HG03108 (cell line): ENCODE data around the gene DUSP16.
A peak's percentile ranks its signal among the peaks of the same experiment; 100 is the strongest.
"Not testable (repeated sequence)": the region's sequence is repeated elsewhere in the genome, so short reads cannot be mapped to it uniquely, and the experiment has no call there.

Experiments used
- ATAC-seq: cut with Tn5 transposase; IDR thresholded peaks from one replicate; pipeline ENCODE4 v1.9.1; 2021; ENCODE audit warnings: moderate library complexity; ENCODE audit not compliant: unreplicated experiment

DUSP16 gene, protein sequence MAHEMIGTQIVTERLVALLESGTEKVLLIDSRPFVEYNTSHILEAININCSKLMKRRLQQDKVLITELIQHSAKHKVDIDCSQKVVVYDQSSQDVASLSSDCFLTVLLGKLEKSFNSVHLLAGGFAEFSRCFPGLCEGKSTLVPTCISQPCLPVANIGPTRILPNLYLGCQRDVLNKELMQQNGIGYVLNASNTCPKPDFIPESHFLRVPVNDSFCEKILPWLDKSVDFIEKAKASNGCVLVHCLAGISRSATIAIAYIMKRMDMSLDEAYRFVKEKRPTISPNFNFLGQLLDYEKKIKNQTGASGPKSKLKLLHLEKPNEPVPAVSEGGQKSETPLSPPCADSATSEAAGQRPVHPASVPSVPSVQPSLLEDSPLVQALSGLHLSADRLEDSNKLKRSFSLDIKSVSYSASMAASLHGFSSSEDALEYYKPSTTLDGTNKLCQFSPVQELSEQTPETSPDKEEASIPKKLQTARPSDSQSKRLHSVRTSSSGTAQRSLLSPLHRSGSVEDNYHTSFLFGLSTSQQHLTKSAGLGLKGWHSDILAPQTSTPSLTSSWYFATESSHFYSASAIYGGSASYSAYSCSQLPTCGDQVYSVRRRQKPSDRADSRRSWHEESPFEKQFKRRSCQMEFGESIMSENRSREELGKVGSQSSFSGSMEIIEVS

GRCh38 chr12:12562585-12563261 is at the start of gene DUSP16:
Gene DUSP16 (minus strand): TSS chr12:12562863. CDS start chr12:12521098, 41,765 bp downstream.
- peak; percentile 76 for ATAC-seq

- ATAC-seq = no peak
Observed at GRCh38 chr12:12612358-12612757, 49.7 kb upstream of the DUSP16 start.

DNA sequence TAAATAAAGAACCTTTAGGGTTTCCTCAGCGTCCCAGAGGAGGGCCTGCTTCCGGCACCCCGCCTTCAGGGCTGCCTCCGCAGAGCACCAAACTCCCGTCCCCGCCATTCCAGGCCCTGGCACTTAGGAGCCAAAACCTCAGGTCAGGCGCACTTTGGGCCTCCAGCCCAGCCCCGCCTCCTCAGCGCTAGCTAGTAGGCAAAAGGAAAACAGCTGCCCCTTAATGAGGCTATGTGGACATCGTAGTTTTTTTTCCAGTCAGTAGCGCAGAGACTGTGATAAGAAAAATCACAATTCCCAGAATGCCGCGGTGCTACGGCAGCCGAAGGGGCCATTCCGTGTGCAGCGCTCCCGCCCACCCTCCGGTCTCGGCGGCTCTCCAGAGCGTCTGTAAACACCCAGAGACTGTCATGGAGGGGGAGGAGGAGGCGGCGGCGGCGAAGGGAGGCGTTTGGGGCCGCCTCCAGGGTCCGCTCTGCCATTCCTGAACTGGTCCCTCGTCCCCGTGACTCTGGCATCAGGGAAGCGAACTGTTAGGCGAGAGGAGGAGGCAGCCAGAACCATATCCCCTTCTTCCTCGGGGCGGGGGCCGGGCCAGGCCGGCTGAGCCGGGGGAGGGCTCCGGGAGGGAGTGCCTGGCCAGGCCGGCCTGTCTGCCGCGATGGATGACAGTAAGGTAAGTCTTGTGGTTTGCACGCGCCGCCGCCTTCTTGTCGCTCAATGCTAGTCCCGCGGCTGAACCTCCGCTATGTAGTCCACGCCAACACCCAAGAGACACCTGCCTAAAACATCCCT is 49.0 kb upstream of the DUSP16 start, which contains the start of gene CREBL2:
Gene CREBL2, plus strand, starts transcription at position 365 of the 795 bp plus-strand sequence. Its CDS starts 297 bp downstream, at position 662.
- ATAC-seq = peak; percentile 77

DNA sequence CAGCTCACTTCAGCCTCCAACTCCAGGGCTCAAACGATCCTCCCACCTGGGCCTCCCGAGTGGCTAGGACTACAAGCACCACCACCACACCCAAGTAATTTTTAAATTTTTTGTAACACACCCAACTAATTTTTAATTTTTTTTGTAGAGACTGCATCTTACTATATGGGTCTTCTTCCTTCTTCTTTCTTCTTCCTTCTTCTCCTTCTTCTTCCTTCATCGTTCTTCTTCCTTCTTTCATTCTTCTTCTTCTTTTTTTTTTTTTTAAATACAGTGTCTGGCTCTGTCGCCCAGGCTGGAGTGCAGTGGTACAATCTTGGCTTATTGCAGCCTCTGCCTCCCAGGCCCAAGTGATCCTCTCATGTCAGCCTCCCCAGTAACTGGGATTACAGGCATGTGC is 48.0 kb upstream of the DUSP16 start:
- no peak for ATAC-seq

DNA sequence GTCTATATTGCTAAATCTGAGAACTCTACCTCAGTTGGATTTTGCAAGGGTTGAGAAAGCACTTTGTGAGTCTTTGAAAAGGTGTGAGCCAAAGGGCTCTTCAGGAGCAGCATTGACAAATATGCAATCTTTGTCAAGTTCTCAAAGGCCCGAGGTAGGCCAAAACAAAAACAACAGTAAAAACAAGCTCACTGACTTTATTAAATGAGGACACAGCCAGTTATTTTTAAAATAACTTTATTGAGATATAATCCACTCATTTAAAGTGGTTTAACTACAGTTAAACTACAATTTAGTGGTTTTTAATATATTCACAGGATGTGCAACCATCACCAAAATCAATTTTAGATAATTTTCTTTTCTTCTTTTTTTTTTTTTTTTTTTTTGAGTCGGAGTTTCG is 47.0 kb upstream of the DUSP16 start:
- ATAC-seq = no peak

DNA sequence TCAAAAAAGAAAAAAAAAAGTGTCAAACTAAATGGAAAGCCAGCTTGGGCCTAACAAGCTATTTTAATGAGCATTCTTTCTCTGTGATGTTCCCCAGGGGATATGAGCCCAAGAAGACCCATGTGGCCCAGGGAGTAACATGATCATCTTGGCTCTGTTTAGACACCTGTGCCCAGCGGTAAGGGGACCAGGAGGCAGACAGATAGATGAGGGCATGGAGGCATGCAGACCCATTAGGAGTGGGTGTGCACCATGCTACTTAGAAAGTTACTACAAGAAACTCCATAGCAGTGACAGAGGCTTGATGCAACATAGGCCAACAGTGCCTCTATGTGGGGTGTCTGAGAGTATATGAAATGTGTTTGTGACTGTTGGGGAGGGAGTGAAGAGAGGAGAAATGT is 45.9 kb upstream of the DUSP16 start:
- no peak for ATAC-seq

- no peak for ATAC-seq
Observed at GRCh38 chr12:12606781-12607589, 44.3 kb upstream of the DUSP16 start.

DNA sequence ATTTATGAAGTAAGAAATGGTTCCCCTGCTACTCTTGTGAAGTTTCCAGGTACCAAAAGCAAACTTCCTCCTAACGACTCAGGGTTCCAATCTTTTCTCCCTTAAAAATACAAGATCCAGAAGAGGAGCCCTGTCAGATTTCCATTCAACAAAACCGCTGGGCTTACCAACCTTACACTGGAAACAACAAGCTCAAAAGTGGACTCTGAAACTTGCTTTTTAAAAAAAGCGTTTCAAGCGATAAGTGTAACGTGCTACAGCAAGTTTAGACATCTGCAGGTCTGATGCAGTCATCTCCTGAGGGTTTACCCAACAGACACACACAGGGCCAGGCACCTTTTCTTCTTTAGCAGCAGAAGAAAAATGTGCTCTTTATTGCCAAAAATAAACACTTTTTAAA is 42.1 kb upstream of the DUSP16 start:
- ATAC-seq = no peak

DNA sequence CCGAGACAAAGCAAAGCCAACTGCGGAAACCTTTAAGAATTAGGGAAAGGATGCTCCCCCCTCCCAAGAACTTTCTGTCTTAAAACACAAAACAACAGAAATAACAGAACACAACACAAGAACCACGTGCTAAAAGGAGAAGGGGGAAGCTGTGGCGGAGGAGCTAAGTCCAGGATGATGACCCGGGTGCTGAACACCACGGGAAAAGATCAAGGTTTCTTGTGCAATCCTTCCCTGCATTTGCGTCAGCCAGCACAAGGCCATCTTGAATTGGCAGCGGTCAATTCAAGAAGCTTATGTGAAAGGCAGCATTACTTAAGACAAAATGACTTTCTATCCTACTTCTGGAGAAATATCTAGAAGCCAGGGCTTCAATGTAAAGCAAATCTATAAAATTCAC is 38.0 kb upstream of the DUSP16 start:
- no peak for ATAC-seq

DNA sequence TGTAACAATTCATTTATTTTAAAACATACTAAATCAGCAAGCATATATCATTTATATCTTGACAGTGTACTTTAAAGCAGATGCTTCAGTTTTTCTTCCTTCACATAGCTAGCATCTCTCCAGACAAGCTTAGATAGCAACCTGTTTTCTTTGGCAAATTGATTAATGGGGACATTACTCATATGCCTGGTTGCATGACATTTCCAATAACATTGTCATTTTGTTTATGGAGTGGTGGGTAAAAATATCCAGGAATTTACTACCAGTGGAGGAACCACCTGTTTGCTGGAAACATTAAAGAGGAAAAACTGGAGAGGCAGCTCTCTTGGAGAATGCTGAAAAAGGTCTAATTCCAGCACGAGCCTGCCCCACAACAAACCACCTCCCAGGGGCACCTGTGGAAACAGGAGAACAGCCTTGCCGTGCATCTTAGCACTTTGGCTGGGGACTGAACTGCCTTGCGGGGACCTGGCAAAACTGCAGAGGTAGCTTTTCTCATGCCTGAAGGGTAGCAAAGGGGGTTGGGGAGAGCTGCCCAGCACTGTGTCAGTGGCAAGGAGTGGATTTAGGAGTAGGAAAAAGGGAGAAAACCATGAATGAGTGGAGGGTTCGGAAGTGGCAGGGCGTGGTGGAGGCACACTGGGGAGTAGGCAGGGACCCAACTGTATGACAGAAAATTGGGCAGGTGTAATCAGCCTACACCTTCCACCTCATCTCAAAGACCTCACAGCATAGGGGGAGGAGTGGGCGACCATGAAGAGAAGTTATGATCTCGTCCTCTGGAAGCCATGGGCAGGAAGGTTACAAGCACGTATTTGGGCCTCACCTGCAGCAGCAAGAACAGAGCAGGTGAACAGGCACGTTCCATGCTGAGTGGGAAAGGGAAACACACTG is 37.3 kb upstream of the DUSP16 start:
- ATAC-seq = no peak

GRCh38 chr12:12598864-12599263 is 36.2 kb upstream of the DUSP16 start:
- no peak for ATAC-seq

- not testable (repeated sequence) for ATAC-seq
Observed at GRCh38 chr12:12596598-12596997, 33.9 kb upstream of the DUSP16 start.

DNA sequence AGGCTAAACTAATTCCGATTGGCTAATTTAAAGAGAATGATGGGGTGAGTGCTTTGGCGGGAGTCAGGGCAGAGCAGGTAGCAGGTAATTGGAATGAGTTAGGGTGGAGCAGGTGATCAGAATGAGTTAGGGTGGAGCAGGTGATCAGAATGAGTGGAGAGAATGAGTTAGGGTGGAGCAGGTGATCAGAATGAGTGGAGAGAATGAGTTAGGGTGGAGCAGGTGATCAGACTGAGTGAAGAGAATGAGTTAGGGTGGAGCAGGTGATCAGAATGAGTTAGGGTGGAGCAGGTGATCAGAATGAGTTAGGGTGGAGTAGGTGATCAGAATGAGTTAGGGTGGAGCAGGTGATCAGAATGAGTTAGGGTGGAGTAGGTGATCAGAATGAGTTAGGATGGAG is 33.3 kb upstream of the DUSP16 start:
- ATAC-seq = not testable (repeated sequence)

DNA sequence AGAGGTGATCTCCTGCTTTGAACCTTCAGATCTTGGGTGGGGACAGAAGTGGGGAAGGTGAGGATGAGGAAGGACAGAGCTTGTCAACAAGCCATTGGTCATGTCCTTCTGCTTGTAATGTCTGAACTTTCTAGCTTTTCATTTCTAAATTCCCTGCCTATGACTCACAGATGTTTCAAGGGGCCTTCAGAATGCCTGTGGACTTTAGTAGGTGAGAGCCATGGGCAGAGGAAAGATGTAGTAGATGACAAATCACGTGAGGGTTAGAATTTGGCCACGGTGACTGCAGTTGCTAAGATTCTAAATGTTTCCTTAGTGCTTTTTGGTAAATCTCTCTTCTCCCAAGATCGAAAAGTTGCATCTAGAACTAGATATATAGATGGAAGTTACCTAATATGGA is 30.3 kb upstream of the DUSP16 start:
- ATAC-seq = no peak

GRCh38 chr12:12590961-12591360 is 28.3 kb upstream of the DUSP16 start:
- no peak for ATAC-seq

- ATAC-seq = not testable (repeated sequence)
Observed at GRCh38 chr12:12588436-12588835, 25.8 kb upstream of the DUSP16 start.

DNA sequence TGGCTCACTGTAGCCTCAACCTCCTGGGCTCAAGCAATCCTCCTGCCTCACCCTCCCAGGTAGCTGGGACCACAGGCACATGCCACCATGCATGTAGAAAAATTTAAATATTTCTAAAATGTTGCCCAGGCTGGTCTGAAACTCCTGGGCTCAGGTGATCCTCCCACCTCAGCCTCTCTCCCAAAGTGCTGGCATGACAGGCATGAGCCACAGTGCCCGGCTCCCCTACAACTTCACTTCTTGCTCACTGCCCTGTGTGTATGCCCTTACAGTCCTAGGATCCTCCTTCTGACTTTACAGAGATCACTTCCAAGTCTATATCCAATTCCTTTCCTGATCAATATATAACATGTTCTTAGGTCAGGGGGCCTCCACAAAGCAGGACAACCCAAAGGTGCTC is 25.2 kb upstream of the DUSP16 start:
- no peak for ATAC-seq

DNA sequence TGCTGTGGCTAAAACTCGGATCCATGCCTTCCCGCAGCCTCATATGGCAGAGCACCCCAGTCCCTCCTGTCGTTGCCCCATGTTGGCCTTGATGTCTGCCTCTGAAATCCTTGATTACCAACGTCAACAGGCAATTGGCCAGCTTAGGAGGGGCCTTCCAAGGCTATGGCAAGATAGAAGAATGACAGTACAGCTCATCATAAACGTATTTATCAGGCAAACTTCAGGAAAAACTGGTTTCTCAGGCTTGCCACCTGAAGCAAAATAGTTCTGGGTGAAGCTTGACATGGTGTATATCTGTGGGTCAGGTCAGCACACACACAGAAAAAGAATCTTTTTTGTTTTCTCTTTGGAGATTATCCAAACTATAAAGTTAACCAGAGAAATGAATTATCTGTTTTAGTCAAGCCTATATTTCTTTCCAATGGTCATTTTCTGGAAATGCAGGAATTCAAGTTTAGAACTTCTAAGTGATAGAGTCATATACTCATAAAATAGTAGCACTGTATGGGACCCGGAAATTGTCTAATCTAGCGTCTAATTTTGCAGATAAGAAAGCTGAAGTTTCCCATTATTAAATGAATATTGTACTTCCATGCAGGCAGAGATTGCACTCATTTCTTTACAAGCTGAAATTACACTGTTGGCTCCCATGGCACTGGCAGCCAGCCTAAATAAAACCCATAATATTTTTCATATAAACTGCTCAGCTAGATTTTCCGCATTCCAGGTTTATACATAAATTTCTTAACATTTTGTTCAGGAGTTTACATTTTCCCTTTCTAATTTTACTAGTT is 24.4 kb upstream of the DUSP16 start:
- ATAC-seq = no peak
